Vagina (tissue), 2 donors: ENCODE results near the gene PPAT. TPM values are rescaled to one million over a fixed set of nuclear protein-coding genes. Genes with fewer than 3 reads are reported as not detected.
"Not testable (repeated sequence)": the region's sequence is repeated elsewhere in the genome, so short reads cannot be mapped to it uniquely, and the experiment has no call there.

Experiments used
- DNase-seq, 2 donors: peaks; one replicate each; pipeline ENCODE4 v3.0.0-alpha.2; 2017; ENCODE audit errors: extremely low spot score in 2 of 2
- H3K27ac ChIP-seq: fragments of 200-600 bp; sonication (generic); one replicate; pipeline ENCODE4 v1.5.1; 2019
- H3K27me3 ChIP-seq: fragments of 200-600 bp; sonication (generic); one replicate; pipeline ENCODE4 v1.5.1; 2019
- H3K36me3 ChIP-seq, 2 donors: fragments of 200-600 bp; sonication (generic); one replicate each; pipeline ENCODE4 v1.5.1; 2017 to 2019
- H3K4me1 ChIP-seq: fragments of 200-600 bp; sonication (generic); one replicate; pipeline ENCODE4 v1.5.1; 2019
- H3K4me3 ChIP-seq, 2 donors: fragments of 200-600 bp; sonication (generic); 1 replicate in 1 of 2; 2 replicates in 1 of 2; pipeline ENCODE4 v1.5.1; 2016 to 2019
- H3K9me3 ChIP-seq: fragments of 200-600 bp; sonication (generic); one replicate; pipeline ENCODE4 v1.5.1; 2019
- CTCF ChIP-seq, 3 experiments: fragments of 450-650 bp in 2 of 3; fragments of 200-600 bp in 1 of 3; sonication (generic) in 1 of 3; IDR thresholded peaks; one replicate each; pipeline ENCODE4 v1.5.1; 2017 to 2019; ENCODE audit warnings: antibody characterized with exemption in 3 of 3, mild to moderate bottlenecking in 2 of 3, moderate library complexity in 2 of 3
- POLR2A ChIP-seq, 2 donors: fragments of 450-650 bp; IDR thresholded peaks; one replicate each; pipeline ENCODE4 v1.6.1; 2017; ENCODE audit warnings: antibody characterized with exemption in 2 of 2, mild to moderate bottlenecking in 2 of 2, moderate library complexity in 2 of 2
- POLR2AphosphoS5 ChIP-seq, 2 donors: sonication (generic); formaldehyde crosslinking; IDR thresholded peaks; one replicate each; pipeline ENCODE4 v1.9.0; 2017; ENCODE audit warnings: antibody characterized with exemption in 2 of 2, mild to moderate bottlenecking in 2 of 2, low read depth in 1 of 2; ENCODE audit not compliant: insufficient read depth in 1 of 2
- intact Hi-C: fragments of 100-400 bp; cut with DNase I; formaldehyde crosslinking; loops from one replicate; pipeline ENCODE4 v1.15.1; 2023
- total RNA-seq: library from RNA; depleted of rRNA; stranded (reverse); fragments of >200 nt; gene quantifications from one replicate; pipeline ENCODE4 v1.2.3, GENCODE V29; 2016

PPAT gene
- total RNA-seq, 1 donor from 2014 or later, result 3.7 TPM

- no peak overlapping the region for H3K4me3 ChIP-seq
- H3K9me3 ChIP-seq, result no peaks in the 10 kb centered on the region
Measured at GRCh38 chr4:56460085-56460484, 24.7 kb upstream of the PPAT start.

DNA sequence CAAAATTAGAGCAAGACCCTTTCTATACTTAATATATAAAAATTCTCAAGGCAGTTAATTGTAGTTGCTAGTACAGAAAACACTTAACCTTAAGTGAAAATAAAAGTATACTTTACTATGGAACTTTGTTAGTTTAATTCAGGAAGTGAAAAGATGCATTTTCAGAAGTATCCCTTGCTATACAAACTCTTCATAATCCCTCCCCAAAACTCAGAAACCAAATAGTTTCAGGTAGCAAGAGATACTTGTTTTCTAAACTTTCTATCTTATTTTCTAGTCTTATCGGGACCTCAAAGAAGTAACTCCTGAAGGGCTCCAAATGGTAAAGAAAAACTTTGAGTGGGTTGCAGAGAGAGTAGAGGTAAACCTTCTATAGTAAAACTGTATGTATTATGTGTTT is 14.9 kb upstream of the PPAT start:
- Histone ChIP-seq H3K9me3 (no peaks in the 10 kb centered on the region), H3K36me3 (peaks cover 3 to 49% of the 10 kb centered on the region in 2 donors), H3K4me1 (no peaks in the 10 kb centered on the region), H3K4me3 (no peak overlapping the region), H3K27ac (no peak overlapping the region), H3K27me3 (no peaks in the 10 kb centered on the region)
- TF ChIP-seq POLR2AphosphoS5 (IDR thresholded peaks at IDR 0.05; ENCODE audit: insufficient read depth in 1 of 2, low read depth in 1 of 2), result no peak
- intact Hi-C loops, result no loop called here
- DNase-seq, result no peak

More at GRCh38 chr4:56460085-56460484, 24.7 kb upstream of the PPAT start:
- Histone ChIP-seq H3K4me1 (peaks cover 4% of the 10 kb centered on the region), H3K27ac (no peak overlapping the region), H3K27me3 (no peaks in the 10 kb centered on the region), H3K36me3 (peaks cover 0 to 23% of the 10 kb centered on the region in 2 donors)
- intact Hi-C loops, result no loop called here
- TF ChIP-seq POLR2AphosphoS5 (IDR thresholded peaks at IDR 0.05; ENCODE audit: insufficient read depth in 1 of 2, low read depth in 1 of 2) (no peak), CTCF (IDR thresholded peaks at IDR 0.05) (no peak), POLR2A (IDR thresholded peaks at IDR 0.05) (no peak)
- no peak for DNase-seq

GRCh38 chr4:56449475-56449874 is 14.1 kb upstream of the PPAT start:
- H3K27ac ChIP-seq, H3K27me3 ChIP-seq, DNase-seq, H3K4me1 ChIP-seq, H3K9me3 ChIP-seq, intact Hi-C loops, H3K4me3 ChIP-seq: not testable (repeated sequence)
- H3K36me3 ChIP-seq, result peaks cover 3 to 44% of the 10 kb centered on the region in 2 donors

DNA sequence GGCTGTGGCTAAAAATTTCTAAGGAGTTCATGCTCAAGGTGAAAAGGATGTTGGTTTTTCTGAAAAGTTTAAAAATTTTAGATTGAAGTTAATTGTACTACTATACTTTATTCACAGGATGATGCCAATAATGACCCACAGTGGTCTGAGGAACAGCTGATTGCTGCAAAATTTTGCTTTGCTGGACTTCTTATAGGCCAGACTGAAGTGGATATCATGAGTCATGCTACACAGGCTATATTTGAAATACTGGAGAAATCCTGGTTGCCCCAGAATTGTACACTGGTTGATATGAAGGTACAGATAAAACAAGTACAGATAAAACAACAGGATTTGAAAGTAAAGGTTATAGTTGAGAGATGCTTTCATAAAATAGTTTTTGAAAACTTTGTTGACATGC is 12.9 kb upstream of the PPAT start:
- no peak for TF ChIP-seq POLR2AphosphoS5 (IDR thresholded peaks at IDR 0.05; ENCODE audit: insufficient read depth in 1 of 2, low read depth in 1 of 2)
- TF ChIP-seq CTCF (IDR thresholded peaks at IDR 0.05), result no peak
- TF ChIP-seq POLR2A (IDR thresholded peaks at IDR 0.05), result no peak
- Histone ChIP-seq H3K9me3 (no peaks in the 10 kb centered on the region), H3K27me3 (no peaks in the 10 kb centered on the region), H3K4me1 (no peaks in the 10 kb centered on the region), H3K4me3 (no peak overlapping the region), H3K27ac (no peak overlapping the region), H3K36me3 (peaks cover 3 to 34% of the 10 kb centered on the region in 2 donors)
- intact Hi-C loops, result no loop called here
- DNase-seq, result no peak

DNA sequence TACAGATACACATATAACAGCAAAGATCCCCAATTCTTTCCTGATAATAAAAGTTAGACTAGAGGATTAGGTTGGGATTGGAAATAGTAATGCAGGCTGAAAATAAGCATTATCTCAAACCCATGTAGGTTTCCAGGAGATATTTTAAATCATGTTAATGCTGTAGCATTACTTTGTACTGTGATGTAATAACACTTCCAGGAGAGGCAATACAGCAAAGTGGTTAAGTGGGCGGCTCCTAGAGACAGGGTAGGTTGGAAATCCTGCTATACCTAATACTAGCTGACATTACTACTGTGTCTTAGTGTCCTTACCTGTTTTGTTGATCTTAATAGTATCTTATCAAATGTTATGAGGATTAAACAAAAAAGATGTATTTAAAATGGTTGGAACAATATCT is 10.3 kb upstream of the PPAT start:
- DNase-seq, result no peak
- intact Hi-C loops, result no loop called here
- TF ChIP-seq CTCF (IDR thresholded peaks at IDR 0.05) (no peak), POLR2A (IDR thresholded peaks at IDR 0.05) (no peak), POLR2AphosphoS5 (IDR thresholded peaks at IDR 0.05; ENCODE audit: insufficient read depth in 1 of 2, low read depth in 1 of 2) (no peak)

GRCh38 chr4:56444719-56445118 is 9.3 kb upstream of the PPAT start:
- Histone ChIP-seq H3K4me1 (peaks cover 6% of the 10 kb centered on the region), H3K27ac (no peak overlapping the region), H3K36me3 (peaks cover 3 to 19% of the 10 kb centered on the region in 2 donors), H3K9me3 (no peaks in the 10 kb centered on the region), H3K27me3 (no peaks in the 10 kb centered on the region), H3K4me3 (no peak overlapping the region)
- no peak for DNase-seq
- intact Hi-C loops, result no loop called here
- no peak for TF ChIP-seq CTCF (IDR thresholded peaks at IDR 0.05)
- TF ChIP-seq POLR2AphosphoS5 (IDR thresholded peaks at IDR 0.05; ENCODE audit: insufficient read depth in 1 of 2, low read depth in 1 of 2), result no peak
- no peak for TF ChIP-seq POLR2A (IDR thresholded peaks at IDR 0.05)

More for the DNA sequence above, 10.3 kb upstream of the PPAT start:
- Histone ChIP-seq H3K4me1 (no peaks in the 10 kb centered on the region), H3K27me3 (no peaks in the 10 kb centered on the region), H3K36me3 (peaks cover 3 to 28% of the 10 kb centered on the region in 2 donors), H3K9me3 (no peaks in the 10 kb centered on the region), H3K27ac (no peak overlapping the region), H3K4me3 (no peak overlapping the region)
